ENCODE measurements around the gene TAF6L. TPM values are rescaled to one million over a fixed set of nuclear protein-coding genes. Genes with fewer than 3 reads are reported as not detected.
"Not testable (repeated sequence)": the region's sequence is repeated elsewhere in the genome, so short reads cannot be mapped to it uniquely, and the experiment has no call there.

TAF6L gene
- total RNA-seq, 2 donors from 2014 or later: 8.1 to 11.0 TPM

GRCh38 chr11:62794201-62794775, 23.1 kb downstream of the TAF6L start:
- ATAC-seq (no peak), DNase-seq (no peak)
- intact Hi-C loops (cut with DNase I): loop anchor here in 1 of 2 donors (5.0 kb wide), 1 partner anchor 38 kb away; the partner anchor contains the start of genes STX5 and TEX54

GRCh38 chr11:62796281-62796680, 25.1 kb downstream of the TAF6L start:
- intact Hi-C loops (cut with DNase I): no loop called here
- ATAC-seq (no peak), DNase-seq (no peak)

GRCh38 chr11:62799486-62799885, 28.3 kb downstream of the TAF6L start:
- DNase-seq (no peak), ATAC-seq (no peak)
- intact Hi-C loops (cut with DNase I): no loop called here

- intact Hi-C loops (cut with DNase I): no loop called here
- ATAC-seq (no peak), DNase-seq (no peak)
Observed at GRCh38 chr11:62801071-62801470, 29.9 kb downstream of the TAF6L start.

GRCh38 chr11:62804310-62805075, 33.3 kb downstream of the TAF6L start:
- DNase-seq (no peak), ATAC-seq (peak; percentile 11 to 26)
- intact Hi-C loops (cut with DNase I): no loop called here

GRCh38 chr11:62805076-62805892, 34.1 kb downstream of the TAF6L start, which contains the start of gene NXF1:
Gene NXF1 (minus strand): TSS chr11:62805440. CDS start chr11:62805356, 84 bp downstream.
- ATAC-seq: peak; percentile 94 to 95
- intact Hi-C loops (cut with DNase I): no loop called here

GRCh38 chr11:62805961-62806441, 34.8 kb downstream of the TAF6L start:
- intact Hi-C loops (cut with DNase I): no loop called here
- ATAC-seq: peak in 1 of 2 donors; percentile 3
- no peak for DNase-seq

More at GRCh38 chr11:62805076-62805892, 34.1 kb downstream of the TAF6L start, which contains the start of gene NXF1:
- DNase-seq: peak; percentile 96

GRCh38 chr11:62806611-62807121, 35.5 kb downstream of the TAF6L start:
- peak; percentile 26 to 30 for ATAC-seq
- DNase-seq: peak; percentile 32
- intact Hi-C loops (cut with DNase I): no loop called here

- intact Hi-C loops (cut with DNase I): no loop called here
- no peak for ATAC-seq
- no peak for DNase-seq
Observed at GRCh38 chr11:62810748-62811147, 39.6 kb downstream of the TAF6L start.

GRCh38 chr11:62811659-62812058, 40.5 kb downstream of the TAF6L start:
- DNase-seq (no peak), ATAC-seq (no peak)
- intact Hi-C loops (cut with DNase I): no loop called here

GRCh38 chr11:62816557-62816956, 45.4 kb downstream of the TAF6L start:
- intact Hi-C loops (cut with DNase I): no loop called here
- ATAC-seq: peak in 1 of 2 donors; percentile 31
- DNase-seq: no peak

GRCh38 chr11:62817129-62817528, 45.9 kb downstream of the TAF6L start:
- ATAC-seq (no peak), DNase-seq (no peak)
- intact Hi-C loops (cut with DNase I): no loop called here

- ATAC-seq: no peak
- no peak for DNase-seq
- intact Hi-C loops (cut with DNase I): no loop called here
Observed at GRCh38 chr11:62823677-62824076, 52.5 kb downstream of the TAF6L start.

- intact Hi-C loops (cut with DNase I); DNase-seq; ATAC-seq: not testable (repeated sequence)
Observed at GRCh38 chr11:62828130-62828529, 56.9 kb downstream of the TAF6L start.

- DNase-seq (no peak), ATAC-seq (peak; percentile 3 to 5)
- intact Hi-C loops (cut with DNase I): loop anchor here in 1 of 2 donors (5.0 kb wide), 1 partner anchor 39 kb away; the partner anchor contains the start of gene TMEM223
Observed at GRCh38 chr11:62830904-62831519, 59.8 kb downstream of the TAF6L start.

- intact Hi-C loops (cut with DNase I): loop anchor here in 1 of 2 donors (5.0 kb wide), 1 partner anchor 39 kb away; the partner anchor contains the start of gene TMEM223
- peak; percentile 99 for DNase-seq
- ATAC-seq: peak; percentile 98
Observed at GRCh38 chr11:62831520-62832335, 60.5 kb downstream of the TAF6L start, which contains the start of gene STX5. Gene STX5 (minus strand): TSS chr11:62832051. CDS start chr11:62831243, 808 bp downstream.
